ENCODE results near the gene LYSET.
A peak's percentile ranks its signal among the peaks of the same experiment; 100 is the strongest.
"Not testable (repeated sequence)": the region's sequence is repeated elsewhere in the genome, so short reads cannot be mapped to it uniquely, and the experiment has no call there.

LYSET gene, protein sequence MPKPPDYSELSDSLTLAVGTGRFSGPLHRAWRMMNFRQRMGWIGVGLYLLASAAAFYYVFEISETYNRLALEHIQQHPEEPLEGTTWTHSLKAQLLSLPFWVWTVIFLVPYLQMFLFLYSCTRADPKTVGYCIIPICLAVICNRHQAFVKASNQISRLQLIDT

GRCh38 chr14:93184391-93185348 is at the start of gene LYSET, which contains the start of gene MOAP1:
Gene LYSET (plus strand): TSS chr14:93185317. CDS start chr14:93185406, 89 bp downstream.
Gene MOAP1 (minus strand): TSS chr14:93184897. CDS start chr14:93184242, 655 bp downstream.
- peak; percentile 92 to 96 (median 94) for DNase-seq

GRCh38 chr14:93135399-93135798 is 49.7 kb upstream of the LYSET start:
- DNase-seq, result no peak

GRCh38 chr14:93136009-93136408 is 49.1 kb upstream of the LYSET start:
- no peak for DNase-seq

- DNase-seq, result not testable (repeated sequence)
Observed at GRCh38 chr14:93136508-93136907, 48.6 kb upstream of the LYSET start.

- peak; percentile 54 to 88 (median 79) for DNase-seq
Observed at GRCh38 chr14:93137864-93138263, 47.3 kb upstream of the LYSET start.

GRCh38 chr14:93142854-93143652 is 42.1 kb upstream of the LYSET start:
- no peak for DNase-seq

DNA sequence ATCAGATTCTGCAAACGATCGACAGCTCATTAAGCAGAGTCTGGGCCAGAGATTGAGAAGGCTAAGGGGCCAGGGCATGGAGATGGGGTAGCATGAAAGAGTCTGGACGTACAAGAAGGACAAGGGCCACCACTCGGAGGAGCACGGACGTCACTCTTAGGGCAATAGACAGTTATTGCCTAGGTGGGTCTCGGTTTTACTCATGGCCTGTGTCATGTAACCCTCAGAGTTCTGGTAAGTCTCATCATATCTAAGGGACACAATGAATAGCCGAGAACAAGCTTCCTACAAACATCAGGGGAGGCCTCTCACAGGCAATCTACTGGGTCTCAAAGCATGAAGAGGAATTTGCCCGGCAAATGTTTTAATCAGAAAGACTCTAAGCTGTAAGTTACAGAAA is 39.0 kb upstream of the LYSET start:
- DNase-seq, result no peak

- no peak for DNase-seq
Observed at GRCh38 chr14:93148979-93149378, 36.1 kb upstream of the LYSET start.

GRCh38 chr14:93150227-93151208 is 34.6 kb upstream of the LYSET start:
- peak in 2 of 3 experiments; percentile 21 to 54 for DNase-seq

DNA sequence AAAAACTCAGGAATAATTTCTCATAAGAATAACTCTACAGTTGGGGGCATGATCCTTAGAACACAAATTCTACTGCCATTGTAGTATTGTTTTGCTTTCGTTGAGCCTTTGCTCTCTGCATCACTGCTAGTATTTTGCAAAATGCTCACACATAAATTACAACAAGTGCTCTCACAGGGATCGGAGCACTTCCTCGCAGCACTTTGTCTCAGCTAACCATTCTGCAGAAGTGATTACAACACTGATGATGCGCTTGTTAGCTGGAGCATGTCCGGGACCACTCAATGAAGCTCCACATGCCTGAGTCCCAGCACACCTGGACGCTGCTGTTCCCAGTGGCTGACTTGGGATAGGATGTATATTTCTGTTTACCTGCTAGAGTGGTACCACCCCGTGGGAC is 32.0 kb upstream of the LYSET start:
- peak in 1 of 3 experiments; percentile 73 for DNase-seq

GRCh38 chr14:93155667-93156066 is 29.4 kb upstream of the LYSET start:
- no peak for DNase-seq

- DNase-seq, result no peak
Observed at GRCh38 chr14:93156693-93157369, 28.3 kb upstream of the LYSET start.

DNA sequence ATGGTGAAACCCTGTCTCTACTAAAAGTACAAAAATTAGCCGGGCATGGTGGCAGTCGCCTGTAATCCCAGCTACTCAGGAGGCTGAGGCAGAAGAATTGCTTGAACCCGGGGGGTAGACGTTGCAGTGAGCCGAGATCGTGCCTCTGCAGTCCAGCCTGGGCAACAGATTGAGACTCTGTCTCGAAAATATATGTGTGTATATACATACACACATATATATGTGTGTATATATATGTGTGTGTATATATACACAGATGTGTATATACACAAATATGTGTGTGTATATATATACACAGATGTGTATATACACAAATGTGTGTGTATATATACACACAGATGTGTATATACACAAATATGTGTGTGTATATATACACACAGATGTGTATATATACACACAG is 26.8 kb upstream of the LYSET start:
- not testable (repeated sequence) for DNase-seq

DNA sequence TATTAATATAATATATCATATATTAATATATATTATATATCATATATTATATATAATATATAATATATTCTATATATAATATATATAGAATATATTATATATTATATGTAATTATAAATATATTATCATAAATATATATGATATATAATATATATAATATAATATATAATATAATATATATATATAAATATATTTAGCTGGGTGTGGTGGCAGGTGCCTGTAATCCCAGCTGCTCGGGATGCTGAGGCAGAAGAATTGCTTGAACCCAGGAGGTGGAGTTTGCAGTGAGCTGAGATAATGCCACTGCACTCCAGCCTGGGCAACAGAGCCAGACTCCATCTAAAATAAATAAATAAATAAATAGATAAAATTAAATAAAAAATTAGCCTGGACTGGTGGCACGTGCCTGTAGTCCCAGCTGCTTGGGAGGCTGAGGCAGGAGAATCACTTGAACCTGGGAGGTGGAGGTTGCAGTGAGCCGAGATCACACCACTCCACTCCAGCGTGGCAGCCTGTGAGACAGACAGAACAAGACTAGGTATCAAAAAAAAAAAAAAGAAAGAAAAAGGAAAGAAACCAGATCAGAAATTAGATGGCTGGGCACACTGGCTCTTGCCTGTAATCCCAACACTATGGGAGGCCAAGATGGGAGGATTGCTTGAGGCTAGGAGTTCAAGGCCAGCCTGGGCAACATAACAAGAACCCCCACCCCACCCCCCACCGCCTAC is 25.3 kb upstream of the LYSET start:
- not testable (repeated sequence) for DNase-seq

- peak in 1 of 3 experiments; percentile 37 for DNase-seq
Observed at GRCh38 chr14:93160353-93160801, 24.7 kb upstream of the LYSET start.

GRCh38 chr14:93161411-93161940 is 23.6 kb upstream of the LYSET start:
- DNase-seq, result no peak

DNA sequence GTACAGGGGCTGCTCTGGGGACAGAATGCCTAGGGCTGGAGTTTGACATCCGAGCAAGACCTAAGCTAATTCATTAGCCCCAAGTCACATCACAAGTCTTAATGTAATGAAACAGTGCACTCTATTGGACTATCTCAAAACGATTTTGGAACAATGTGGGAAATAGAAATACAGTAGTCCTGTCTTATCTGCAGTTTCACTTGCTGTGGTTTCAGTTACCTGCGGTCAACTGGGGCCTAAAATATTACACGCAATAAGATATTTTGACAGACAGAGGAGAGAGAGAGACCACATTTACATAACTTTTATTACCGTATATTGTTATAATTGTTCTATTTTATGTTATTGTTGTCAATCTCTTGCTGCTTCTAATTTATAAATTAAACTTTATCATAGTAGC is 21.6 kb upstream of the LYSET start:
- DNase-seq, result peak in 1 of 3 experiments; percentile 14

- not testable (repeated sequence) for DNase-seq
Observed at GRCh38 chr14:93165271-93166265, 19.5 kb upstream of the LYSET start.

GRCh38 chr14:93168610-93169009 is 16.5 kb upstream of the LYSET start:
- DNase-seq, result not testable (repeated sequence)

All from NCI-H1417 (cell line).